ENCODE results near the gene CFB. TPM values are rescaled to one million over a fixed set of nuclear protein-coding genes. Genes with fewer than 3 reads are reported as not detected.

The CFB gene
- total and polyA plus RNA-seq, 2 donors (not counting 3 experiments of a cell fraction or from before 2014, with no cell fraction given): 0.87 to 1.5 TPM

DNA sequence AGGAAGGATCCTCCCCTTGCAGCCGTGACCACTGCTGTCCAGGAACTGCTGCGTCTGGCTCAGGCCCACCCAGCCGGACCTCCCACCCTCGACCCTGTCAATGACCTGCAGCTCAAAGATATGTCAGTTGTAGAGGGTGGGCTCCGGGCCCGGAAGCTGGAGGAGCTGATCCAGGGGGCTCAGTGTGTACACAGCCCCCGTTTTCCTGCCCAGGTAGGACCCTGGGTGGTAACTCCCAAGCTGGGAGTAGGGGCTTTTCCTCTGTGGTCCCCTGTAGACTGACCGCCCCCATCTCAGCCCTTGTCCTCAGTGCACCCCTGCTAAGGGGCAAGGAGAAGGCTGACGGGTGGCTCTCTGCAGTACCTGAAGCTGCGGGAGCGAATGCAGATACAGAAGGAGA lies 22.4 kb downstream of the CFB start:
- ChIA-PET CTCF (no interaction called here), POLR2A (no interaction called here)
- intact Hi-C loops (cut with micrococcal nuclease): no loop called here

More for the DNA sequence above, 22.4 kb downstream of the CFB start:
- no peaks in the 10 kb centered on the region for H3K9me3 ChIP-seq (replicated peaks; ENCODE audit: control insufficient read depth, insufficient read depth, low read length)
- H3K27me3 ChIP-seq (ENCODE audit: control insufficient read depth in 2 of 2, insufficient read depth in 2 of 2, low read length in 2 of 2): no peaks in the 10 kb centered on the region
- H4K20me1 ChIP-seq (replicated peaks; ENCODE audit: control insufficient read depth, extremely low read depth, insufficient read depth, low read length): no peaks in the 10 kb centered on the region
- peaks cover 9 to 46% of the 10 kb centered on the region in 2 experiments for H3K36me3 ChIP-seq (ENCODE audit: control insufficient read depth in 2 of 2, extremely low read depth in 1 of 2, insufficient read depth in 2 of 2, low read length in 2 of 2)
- no peak overlapping the region for H3K27ac ChIP-seq (ENCODE audit: insufficient read depth, low read depth, low read length)
- TF ChIP-seq, protein P1, sequence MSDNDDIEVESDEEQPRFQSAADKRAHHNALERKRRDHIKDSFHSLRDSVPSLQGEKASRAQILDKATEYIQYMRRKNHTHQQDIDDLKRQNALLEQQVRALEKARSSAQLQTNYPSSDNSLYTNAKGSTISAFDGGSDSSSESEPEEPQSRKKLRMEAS (IDR thresholded peaks at IDR 0.05; ENCODE audit: insufficient read depth, insufficient read length): no peak
- no peak for TF ChIP-seq FOS (IDR thresholded peaks at IDR 0.05; ENCODE audit: borderline replicate concordance, insufficient read depth, low read length)
- no peak for TF ChIP-seq EZH2 (IDR thresholded peaks at IDR 0.05; ENCODE audit: borderline replicate concordance, low read depth, low read length, severe bottlenecking)
- TF ChIP-seq POLR2A (IDR thresholded peaks at IDR 0.05; ENCODE audit: low read depth, low read length): no peak
- no peak for TF ChIP-seq POLR2AphosphoS5 (IDR thresholded peaks at IDR 0.05; ENCODE audit: insufficient read depth, low read depth, low read length)
- TF ChIP-seq CTCF (IDR thresholded peaks at IDR 0.05; ENCODE audit: extremely low read depth in 1 of 2, insufficient read depth in 1 of 2, low read depth in 1 of 2, low read length in 2 of 2): no peak
- TF ChIP-seq MYC (IDR thresholded peaks at IDR 0.05; ENCODE audit: low read depth, low read length): no peak
- no peak for TF ChIP-seq GATA2 (IDR thresholded peaks at IDR 0.05; ENCODE audit: insufficient read depth, insufficient read length, low read depth, low read length)
- TF ChIP-seq JUN (IDR thresholded peaks at IDR 0.05; ENCODE audit: borderline replicate concordance, insufficient read depth, insufficient read length, low read depth): no peak
- H3K4me2 ChIP-seq (ENCODE audit: insufficient read depth, low read length): no peak overlapping the region
- BruUV-seq (replicated peaks): no TSS peak
- no peak overlapping the region for H3K4me3 ChIP-seq (replicated peaks in 1 of 3; ENCODE audit: insufficient read depth in 1 of 3, low read depth in 1 of 3, low read length in 3 of 3)
- dilution Hi-C loops (cut with MboI; ENCODE audit: extremely low pct_ligation_motif_present, low sequenced_read_pairs): no loop called here
- no peak for DNase-seq (ENCODE audit: low read depth, low spot score)
- peaks cover 24% of the 10 kb centered on the region for H3K79me2 ChIP-seq (ENCODE audit: control insufficient read depth, insufficient read depth, low read length)
- no peak overlapping the region for H3K9ac ChIP-seq (replicated peaks; ENCODE audit: extremely low read depth, insufficient read depth, low read length)
- peaks cover 16% of the 10 kb centered on the region for H3K4me1 ChIP-seq (ENCODE audit: control insufficient read depth, extremely low read depth, insufficient read depth, low read length)
- H3K9me1 ChIP-seq (replicated peaks; ENCODE audit: control insufficient read depth, extremely low read depth, insufficient read depth, low read length): no peaks in the 10 kb centered on the region
- no peak for FAIRE-seq
- H2AFZ ChIP-seq (ENCODE audit: low read depth, low read length): no peak overlapping the region
